Left lobe of liver (tissue), 2 donors: ENCODE data around the gene CEP72. TPM values are rescaled to one million over a fixed set of nuclear protein-coding genes. Genes with fewer than 3 reads are reported as not detected.
"Not testable (repeated sequence)": the region's sequence is repeated elsewhere in the genome, so short reads cannot be mapped to it uniquely, and the experiment has no call there.

Experiments
- ATAC-seq: fragments of 200-7000 bp; cut with Tn5 transposase; one replicate; pipeline ENCODE4 v1.9.1; 2020; ENCODE audit warnings: mild to moderate bottlenecking, moderate library complexity
- DNase-seq: peaks from one replicate; pipeline ENCODE4 v3.0.0-alpha.2; 2020; ENCODE audit warnings: low spot score
- total RNA-seq: library from RNA; stranded (reverse); gene quantifications from one replicate; pipeline ENCODE4 v1.2.1, GENCODE V29; 2021
- donor health status: DM: no; HTN: no; CAD: no; lungs with moderate emphysema.
- donor health status: DM: no; HTN: yes; CAD: no.

CEP72 gene
- total RNA-seq, 1 donor from 2014 or later: 4.7 TPM

- peak; percentile 92 for ATAC-seq
- peak; percentile 92 for DNase-seq
Measured at GRCh38 chr5:693271-694041, 81.3 kb downstream of the CEP72 start, which contains the start of gene TPPP. TSS of gene TPPP (minus strand) at chr5:693352. CDS start at chr5:678060, 15,292 bp downstream.

- ATAC-seq: peak; percentile 52
- DNase-seq: not testable (repeated sequence)
Measured at GRCh38 chr5:694042-694431, 81.9 kb downstream of the CEP72 start.

- not testable (repeated sequence) for ATAC-seq, DNase-seq
Measured at GRCh38 chr5:695475-695874, 83.3 kb downstream of the CEP72 start.

DNA sequence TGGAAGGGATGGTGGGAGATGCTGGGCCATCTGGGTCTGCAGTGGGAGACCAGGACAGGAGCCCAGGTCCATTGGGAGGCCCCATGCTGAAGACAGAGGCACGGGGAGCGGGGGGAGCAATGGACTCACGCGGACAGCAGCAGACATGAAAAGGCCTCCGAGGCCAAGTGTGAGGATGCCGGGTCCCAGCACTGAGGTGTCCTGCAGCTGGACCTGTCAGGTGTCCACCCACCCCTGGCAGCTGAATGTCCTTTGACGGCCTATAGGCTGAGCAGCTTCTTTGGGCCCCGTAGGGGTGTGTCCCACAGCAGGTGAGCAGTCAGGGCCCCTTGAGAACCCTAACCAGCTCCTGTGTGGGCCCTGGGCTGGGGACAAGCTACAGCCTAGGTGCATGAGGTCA lies 84.1 kb downstream of the CEP72 start:
- ATAC-seq, DNase-seq: not testable (repeated sequence)

DNA sequence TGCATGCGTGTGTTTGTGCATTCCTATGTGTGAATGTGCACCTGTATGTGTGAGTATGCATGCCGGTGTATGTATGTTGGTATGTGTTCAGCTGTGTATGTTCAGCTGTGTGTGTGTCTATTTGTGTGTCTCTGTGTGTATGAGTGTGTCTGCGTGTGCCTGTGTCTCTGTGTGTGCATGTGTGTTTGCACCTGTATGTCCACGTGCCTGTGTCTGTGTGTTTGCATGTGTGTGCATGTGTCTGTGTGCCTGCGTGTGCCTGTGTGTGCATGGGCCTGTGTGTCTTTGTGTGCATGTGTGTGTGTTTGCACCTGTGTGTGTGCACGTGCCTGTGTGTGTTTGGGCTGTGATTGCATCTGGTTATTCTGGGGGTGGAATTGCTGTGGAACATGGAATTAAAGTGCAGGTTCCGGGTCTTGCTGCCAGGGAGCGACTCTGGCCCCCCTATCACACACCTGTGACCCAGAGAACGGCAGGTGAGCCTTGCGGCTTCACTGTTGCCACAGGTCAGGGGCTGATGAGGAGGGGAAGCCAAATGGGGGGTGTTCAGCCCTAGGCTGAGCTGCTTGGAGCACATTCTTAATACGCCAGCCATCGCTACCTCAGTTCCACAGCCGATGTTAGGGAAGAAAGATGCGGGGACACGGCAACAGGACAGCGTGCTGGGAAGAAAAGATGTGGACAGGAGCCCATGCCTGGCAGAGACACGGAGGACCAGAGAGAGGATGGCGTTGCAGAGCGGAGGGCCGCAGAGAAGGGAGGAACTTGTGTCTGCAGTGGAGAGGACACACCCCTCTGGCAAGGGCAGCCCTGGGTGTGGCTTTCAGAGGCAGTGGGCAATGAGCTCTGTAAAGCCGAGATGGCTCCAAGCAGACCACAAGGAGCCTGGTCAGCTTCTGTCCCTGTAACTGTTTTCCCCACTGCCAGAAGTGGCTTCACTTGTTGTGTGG lies 84.9 kb downstream of the CEP72 start:
- not testable (repeated sequence) for DNase-seq, ATAC-seq

Other genes with a start within 250 kb of the CEP72 start
- gene EXOC3, start 169.2 kb upstream of the CEP72 start, total RNA-seq: 25.7 TPM
- 0.81 TPM for gene SLC9A3, start 87.9 kb upstream of the CEP72 start, total RNA-seq
- 4.1 TPM for gene TPPP, start 81.0 kb downstream of the CEP72 start, total RNA-seq
- 6.1 TPM for gene ZDHHC11B, start 172.4 kb downstream of the CEP72 start, total RNA-seq
- 19.1 TPM for gene ZDHHC11, start 238.6 kb downstream of the CEP72 start, total RNA-seq